PC-9 (cell line): ENCODE data around the gene KTN1.

Experiments used
- EZH2 ChIP-seq: fragments of 200-600 bp; sonication (generic); IDR thresholded peaks from 2 replicates; pipeline ENCODE4 v1.8.0; 2017; ENCODE audit warnings: antibody characterized with exemption, low read depth
- TF ChIP-seq, protein P1 (sequence below): fragments of 200-600 bp; sonication (generic); conservative IDR thresholded peaks from 2 replicates; pipeline ENCODE4 v1.6.1; 2017; ENCODE audit warnings: mixed run types, antibody characterized with exemption, mild to moderate bottlenecking, moderate library complexity

DNA sequence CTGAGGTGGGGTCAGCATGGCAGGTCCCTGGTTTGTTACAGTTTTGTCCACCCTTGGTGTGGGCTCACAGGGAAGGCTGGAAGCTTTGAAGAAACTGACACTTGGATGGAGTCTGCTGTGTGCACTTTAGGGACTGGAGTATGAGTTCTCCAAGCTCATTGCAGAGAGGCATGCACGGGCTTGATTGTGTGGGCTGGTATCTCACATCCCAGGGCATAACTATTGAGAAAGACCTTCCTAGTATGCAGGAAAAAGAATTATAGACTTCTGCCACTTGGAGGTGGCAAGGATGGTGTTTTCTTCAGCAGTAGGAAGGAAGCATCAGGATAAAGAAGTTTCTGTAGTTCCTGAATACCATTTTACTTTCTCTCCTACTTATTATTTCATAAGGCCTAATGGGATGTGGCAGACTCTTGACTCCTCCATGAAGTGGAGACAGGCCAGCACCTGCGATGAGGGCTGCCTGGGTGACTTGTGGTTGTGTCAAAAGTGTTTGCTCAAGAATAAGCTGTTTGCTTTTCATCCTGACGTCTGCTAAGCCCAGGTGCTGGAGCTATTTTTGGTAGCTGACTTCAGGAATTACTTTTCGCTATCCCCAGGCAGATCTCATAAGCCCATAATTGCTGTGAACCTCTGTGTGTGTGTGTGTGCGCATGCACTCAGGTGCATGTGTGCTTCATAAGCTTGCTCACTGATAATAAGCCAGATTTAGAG lies 125.8 kb downstream of the KTN1 start:
- TF ChIP-seq, protein P1, sequence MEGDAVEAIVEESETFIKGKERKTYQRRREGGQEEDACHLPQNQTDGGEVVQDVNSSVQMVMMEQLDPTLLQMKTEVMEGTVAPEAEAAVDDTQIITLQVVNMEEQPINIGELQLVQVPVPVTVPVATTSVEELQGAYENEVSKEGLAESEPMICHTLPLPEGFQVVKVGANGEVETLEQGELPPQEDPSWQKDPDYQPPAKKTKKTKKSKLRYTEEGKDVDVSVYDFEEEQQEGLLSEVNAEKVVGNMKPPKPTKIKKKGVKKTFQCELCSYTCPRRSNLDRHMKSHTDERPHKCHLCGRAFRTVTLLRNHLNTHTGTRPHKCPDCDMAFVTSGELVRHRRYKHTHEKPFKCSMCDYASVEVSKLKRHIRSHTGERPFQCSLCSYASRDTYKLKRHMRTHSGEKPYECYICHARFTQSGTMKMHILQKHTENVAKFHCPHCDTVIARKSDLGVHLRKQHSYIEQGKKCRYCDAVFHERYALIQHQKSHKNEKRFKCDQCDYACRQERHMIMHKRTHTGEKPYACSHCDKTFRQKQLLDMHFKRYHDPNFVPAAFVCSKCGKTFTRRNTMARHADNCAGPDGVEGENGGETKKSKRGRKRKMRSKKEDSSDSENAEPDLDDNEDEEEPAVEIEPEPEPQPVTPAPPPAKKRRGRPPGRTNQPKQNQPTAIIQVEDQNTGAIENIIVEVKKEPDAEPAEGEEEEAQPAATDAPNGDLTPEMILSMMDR: no peak
- TF ChIP-seq EZH2: no peak
